ENCODE data around the gene KRT79.

- no peak for TF ChIP-seq CTCF (IDR thresholded peaks at IDR 0.05)
- TF ChIP-seq POLR2A (IDR thresholded peaks at IDR 0.05): no peak
Observed at GRCh38 chr12:52788192-52788875, 45.8 kb downstream of the KRT79 start.

Data from stomach (tissue), 4 donors.